ENCODE measurements around the gene TRIM17. TPM values are rescaled to one million over a fixed set of nuclear protein-coding genes. Genes with fewer than 3 reads are reported as not detected.

The TRIM17 gene
- total RNA-seq, 2 experiments from 2014 or later: 0.73 to 0.96 TPM

GRCh38 chr1:228411121-228411520, 5.5 kb downstream of the TRIM17 start:
- no peaks in the 10 kb centered on the region for H3K36me3 ChIP-seq (ENCODE audit: insufficient read depth, low read length)
- no peaks in the 10 kb centered on the region for H3K36me3 Mint-ChIP-seq (ENCODE audit: low read depth)
- H3K27ac Mint-ChIP-seq: no peak overlapping the region
- no peak for ATAC-seq (ENCODE audit: poor library complexity)
- peaks cover 8% of the 10 kb centered on the region for H3K4me1 Mint-ChIP-seq (ENCODE audit: low read depth)
- H3K27me3 Mint-ChIP-seq: no peaks in the 10 kb centered on the region
- no peak overlapping the region for H3K4me3 ChIP-seq (ENCODE audit: low read length)
- H3K9me3 ChIP-seq (ENCODE audit: control insufficient read depth in 1 of 2, insufficient read depth in 1 of 2, low read length in 2 of 2): peaks cover 0 to 4% of the 10 kb centered on the region in 2 experiments
- no peak for DNase-seq
- CTCF ChIA-PET: no interaction called here
- peaks cover 24% of the 10 kb centered on the region for H3K4me1 ChIP-seq (ENCODE audit: insufficient read depth, low read length)
- H3K4me3 Mint-ChIP-seq: no peak overlapping the region
- TF ChIP-seq CTCF (IDR thresholded peaks at IDR 0.05): no peak
- H3K9me3 Mint-ChIP-seq: no peaks in the 10 kb centered on the region
- no peak overlapping the region for H3K27ac ChIP-seq (ENCODE audit: low read depth in 1 of 2, low read length in 2 of 2)
- POLR2A ChIA-PET: no interaction called here
- H3K27me3 ChIP-seq (ENCODE audit: control insufficient read depth in 1 of 2, insufficient read depth in 2 of 2, low read length in 2 of 2): peaks cover 0 to 8% of the 10 kb centered on the region in 2 experiments
- intact Hi-C loops (cut with DNase I, micrococcal nuclease): loop anchor here in 1 of 2 experiments (5.0 kb wide), 1 partner anchor 194 kb away; no protein-coding TSS in a partner anchor

DNA sequence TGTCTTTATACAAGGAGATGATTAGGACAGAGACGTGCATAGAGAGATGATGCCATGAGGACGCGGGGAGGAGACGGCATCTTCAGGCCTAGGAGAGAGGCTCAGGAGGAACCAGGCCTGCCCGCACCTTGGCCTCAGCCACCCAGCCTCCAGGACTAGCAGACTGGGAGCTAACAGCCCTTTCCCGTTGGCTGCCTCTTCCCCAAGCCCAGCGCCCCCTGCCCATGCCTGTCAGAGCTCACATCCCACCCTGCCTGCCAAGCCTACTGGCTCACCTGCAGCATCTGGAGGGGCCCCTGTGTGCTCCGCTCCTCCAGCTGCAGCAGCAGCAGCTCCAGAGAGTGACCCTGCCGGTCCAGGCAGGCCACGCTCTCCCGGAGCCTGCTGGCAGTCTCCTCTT, 6.0 kb downstream of the TRIM17 start:
- no peak for TF ChIP-seq CTCF (IDR thresholded peaks at IDR 0.05)
- Histone ChIP-seq H3K27ac (ENCODE audit: low read depth in 1 of 2, low read length in 2 of 2) (no peak overlapping the region), H3K9me3 (ENCODE audit: control insufficient read depth in 1 of 2, insufficient read depth in 1 of 2, low read length in 2 of 2) (no peaks in the 10 kb centered on the region), H3K4me1 (ENCODE audit: insufficient read depth, low read length) (peaks cover 21% of the 10 kb centered on the region), H3K27me3 (ENCODE audit: control insufficient read depth in 1 of 2, insufficient read depth in 2 of 2, low read length in 2 of 2) (peaks cover 0 to 4% of the 10 kb centered on the region in 2 experiments), H3K36me3 (ENCODE audit: insufficient read depth, low read length) (no peaks in the 10 kb centered on the region), H3K4me3 (ENCODE audit: low read length) (no peak overlapping the region)
- no peak for DNase-seq
- peaks cover 6% of the 10 kb centered on the region for H3K4me1 Mint-ChIP-seq (ENCODE audit: low read depth)
- peaks cover 3% of the 10 kb centered on the region for H3K36me3 Mint-ChIP-seq (ENCODE audit: low read depth)
- ATAC-seq (ENCODE audit: poor library complexity): no peak
- POLR2A ChIA-PET: no interaction called here
- no peak overlapping the region for H3K27ac Mint-ChIP-seq
- CTCF ChIA-PET: no interaction called here
- H3K4me3 Mint-ChIP-seq: no peak overlapping the region
- H3K9me3 Mint-ChIP-seq: no peaks in the 10 kb centered on the region
- no peaks in the 10 kb centered on the region for H3K27me3 Mint-ChIP-seq
- intact Hi-C loops (cut with DNase I, micrococcal nuclease): loop anchor here in 1 of 2 experiments (5.0 kb wide), 1 partner anchor 193 kb away; no protein-coding TSS in a partner anchor

GRCh38 chr1:228410015-228410414, 6.6 kb downstream of the TRIM17 start:
- DNase-seq (peak in 1 of 14 experiments; percentile 29), ATAC-seq (ENCODE audit: poor library complexity) (no peak)
- peaks cover 4% of the 10 kb centered on the region for H3K36me3 Mint-ChIP-seq (ENCODE audit: low read depth)
- ChIA-PET POLR2A (no interaction called here), CTCF (no interaction called here)
- intact Hi-C loops (cut with DNase I, micrococcal nuclease): loop anchor here in 1 of 2 experiments (5.0 kb wide), 1 partner anchor 193 kb away; no protein-coding TSS in a partner anchor
- Histone ChIP-seq H3K9me3 (ENCODE audit: control insufficient read depth in 1 of 2, insufficient read depth in 1 of 2, low read length in 2 of 2) (no peaks in the 10 kb centered on the region), H3K36me3 (ENCODE audit: insufficient read depth, low read length) (no peaks in the 10 kb centered on the region), H3K4me3 (ENCODE audit: low read length) (no peak overlapping the region), H3K4me1 (ENCODE audit: insufficient read depth, low read length) (peaks cover 25% of the 10 kb centered on the region), H3K27me3 (ENCODE audit: control insufficient read depth in 1 of 2, insufficient read depth in 2 of 2, low read length in 2 of 2) (no peaks in the 10 kb centered on the region), H3K27ac (ENCODE audit: low read depth in 1 of 2, low read length in 2 of 2) (no peak overlapping the region)
- no peak overlapping the region for H3K27ac Mint-ChIP-seq
- no peaks in the 10 kb centered on the region for H3K27me3 Mint-ChIP-seq
- no peak for TF ChIP-seq CTCF (IDR thresholded peaks at IDR 0.05)
- H3K9me3 Mint-ChIP-seq: no peaks in the 10 kb centered on the region
- peak overlapping the region; percentile 38 for H3K4me3 Mint-ChIP-seq
- peaks cover 9% of the 10 kb centered on the region for H3K4me1 Mint-ChIP-seq (ENCODE audit: low read depth)

All from CD4-positive, alpha-beta T cell (primary cell).